HEK293 (cell line): ENCODE measurements around the gene BIRC7.
A peak's percentile ranks its signal among the peaks of the same experiment; 100 is the strongest.

Experiments used
- CTCF ChIA-PET: fragments of 350-600 bp; formaldehyde crosslinking; extraction: SDS; loops from one replicate; lab custom pipeline; 2021; ENCODE audit warnings: antibody characterized with exemption; lab: Yijun Ruan, JAX
- POLR2A ChIA-PET: fragments of 300-600 bp; formaldehyde crosslinking; extraction: SDS; loops from one replicate; lab custom pipeline; 2020; ENCODE audit warnings: antibody characterized with exemption, inconsistent platforms; lab: Yijun Ruan, JAX
- H3K27ac ChIP-seq: fragments of 200-500 bp; sonication (Bioruptor generic); 2 replicates; pipeline ENCODE4 v1.5.1; 2014; ENCODE audit warnings: low read depth, low read length, control low read depth, inconsistent platforms; ENCODE audit errors: extremely low read depth
- H3K36me3 ChIP-seq, 2 experiments: fragments of 200-500 bp in 1 of 2; sonication (Bioruptor generic) in 1 of 2; 1 replicate in 1 of 2; 2 replicates in 1 of 2; pipeline ENCODE4 v1.5.1; 2014 to 2017; ENCODE audit warnings: inconsistent platforms in 2 of 2, low read length in 2 of 2; ENCODE audit not compliant: control insufficient read depth in 2 of 2, insufficient read depth in 1 of 2
- H3K4me1 ChIP-seq: fragments of 200-500 bp; sonication (Bioruptor generic); 2 replicates; pipeline ENCODE4 v1.5.1; 2014; ENCODE audit warnings: mild to moderate bottlenecking, low read length, inconsistent platforms; ENCODE audit not compliant: control insufficient read depth, insufficient read depth
- H3K4me3 ChIP-seq: 2 replicates; pipeline ENCODE4 v1.5.1; 2011; ENCODE audit warnings: low read depth, mild to moderate bottlenecking, control low read depth, low read length, moderate library complexity
- H3K9me3 ChIP-seq: fragments of 200-500 bp; sonication (Bioruptor generic); 2 replicates; pipeline ENCODE4 v1.5.1; 2014; ENCODE audit warnings: low read depth, low read length, inconsistent platforms; ENCODE audit not compliant: control insufficient read depth, insufficient read depth
- HOXC10 ChIP-seq: sonication (generic); formaldehyde crosslinking; IDR thresholded peaks from 2 replicates; pipeline ENCODE4 v1.8.1; 2023; ENCODE audit warnings: mild to moderate bottlenecking, missing genetic modification reagents
- KLF1 ChIP-seq: fragments of 450-650 bp; formaldehyde crosslinking; IDR thresholded peaks from 2 replicates; pipeline ENCODE4 v1.5.1; 2016; ENCODE audit warnings: missing biosample characterization, missing genetic modification characterization
- REPIN1 ChIP-seq: fragments of 450-650 bp; formaldehyde crosslinking; IDR thresholded peaks from 2 replicates; pipeline ENCODE4 v1.5.1; 2017; ENCODE audit warnings: missing biosample characterization, missing genetic modification characterization, low read depth
- TCF7L2 ChIP-seq: IDR thresholded peaks from 2 replicates; pipeline ENCODE4 v1.6.1; 2011; ENCODE audit warnings: low read depth, mild to moderate bottlenecking, inconsistent platforms, low read length, moderate library complexity, borderline replicate concordance
- WT1 ChIP-seq: fragments of 450-650 bp; formaldehyde crosslinking; IDR thresholded peaks from 2 replicates; pipeline ENCODE4 v1.5.1; 2016; ENCODE audit warnings: missing biosample characterization, missing genetic modification characterization
- ZNF114 ChIP-seq: fragments of 450-650 bp; formaldehyde crosslinking; IDR thresholded peaks from 2 replicates; pipeline ENCODE4 v1.5.0; 2017; ENCODE audit warnings: missing biosample characterization, missing genetic modification characterization
- ZNF184 ChIP-seq: fragments of 450-650 bp; IDR thresholded peaks from 2 replicates; pipeline ENCODE4 v1.5.1; 2018; ENCODE audit warnings: missing biosample characterization, mild to moderate bottlenecking, missing genetic modification characterization
- ZNF211 ChIP-seq: fragments of 450-650 bp; formaldehyde crosslinking; IDR thresholded peaks from 2 replicates; pipeline ENCODE4 v1.5.1; 2016; ENCODE audit warnings: low read depth, missing biosample characterization, missing genetic modification characterization
- ZNF324 ChIP-seq: fragments of 450-650 bp; formaldehyde crosslinking; IDR thresholded peaks from 2 replicates; pipeline ENCODE4 v1.5.1; 2016; ENCODE audit warnings: missing biosample characterization, missing genetic modification characterization
- ZNF530 ChIP-seq: fragments of 450-650 bp; formaldehyde crosslinking; IDR thresholded peaks from 2 replicates; pipeline ENCODE4 v1.5.1; 2016; ENCODE audit warnings: low read depth, missing biosample characterization, missing genetic modification characterization
- ZNF600 ChIP-seq: fragments of 450-650 bp; formaldehyde crosslinking; IDR thresholded peaks from 2 replicates; pipeline ENCODE4 v1.5.1; 2016; ENCODE audit warnings: missing biosample characterization, missing genetic modification characterization
- ZNF610 ChIP-seq: fragments of 450-650 bp; formaldehyde crosslinking; IDR thresholded peaks from 2 replicates; pipeline ENCODE4 v1.5.1; 2016; ENCODE audit warnings: missing biosample characterization, missing genetic modification characterization, borderline replicate concordance
- ZNF658 ChIP-seq: fragments of 450-650 bp; formaldehyde crosslinking; IDR thresholded peaks from 2 replicates; pipeline ENCODE4; 2016; ENCODE audit warnings: missing biosample characterization, missing genetic modification characterization
- ZNF670 ChIP-seq: fragments of 450-650 bp; formaldehyde crosslinking; IDR thresholded peaks from 2 replicates; pipeline ENCODE4 v1.5.1; 2016; ENCODE audit warnings: missing biosample characterization, missing genetic modification characterization, low read depth
- ZNF677 ChIP-seq: fragments of 450-650 bp; IDR thresholded peaks from 2 replicates; pipeline ENCODE4 v1.5.0; 2018; ENCODE audit warnings: missing biosample characterization, mild to moderate bottlenecking, missing genetic modification characterization, moderate library complexity
- ZNF76 ChIP-seq: fragments of 450-650 bp; formaldehyde crosslinking; IDR thresholded peaks from 2 replicates; pipeline ENCODE4; 2016; ENCODE audit warnings: low read depth, missing biosample characterization, missing genetic modification characterization, borderline replicate concordance
- ZNF837 ChIP-seq: fragments of 450-650 bp; formaldehyde crosslinking; IDR thresholded peaks from 2 replicates; pipeline ENCODE4 v1.5.1; 2016; ENCODE audit warnings: missing biosample characterization, missing genetic modification characterization
- ZSCAN16 ChIP-seq: fragments of 450-650 bp; formaldehyde crosslinking; IDR thresholded peaks from 2 replicates; pipeline ENCODE4 v1.5.1; 2016; ENCODE audit warnings: missing biosample characterization, missing genetic modification characterization
- TF ChIP-seq, protein P1 (sequence below): fragments of 450-650 bp; IDR thresholded peaks from 2 replicates; pipeline ENCODE4 v1.5.1; 2018; ENCODE audit warnings: missing biosample characterization, mild to moderate bottlenecking, missing genetic modification characterization
- TF ChIP-seq, protein P2 (sequence below): fragments of 450-650 bp; formaldehyde crosslinking; IDR thresholded peaks from 2 replicates; pipeline ENCODE4 v1.5.1; 2017; ENCODE audit warnings: missing biosample characterization, missing genetic modification characterization
- TF ChIP-seq, protein P3 (sequence below): fragments of 450-650 bp; formaldehyde crosslinking; IDR thresholded peaks from 2 replicates; pipeline ENCODE4 v1.5.1; 2016; ENCODE audit warnings: missing biosample characterization, missing genetic modification characterization
- TF ChIP-seq, protein P4 (sequence below): fragments of 450-650 bp; formaldehyde crosslinking; IDR thresholded peaks from 2 replicates; pipeline ENCODE4 v1.5.1; 2016; ENCODE audit warnings: missing biosample characterization, missing genetic modification characterization

The BIRC7 gene

DNA sequence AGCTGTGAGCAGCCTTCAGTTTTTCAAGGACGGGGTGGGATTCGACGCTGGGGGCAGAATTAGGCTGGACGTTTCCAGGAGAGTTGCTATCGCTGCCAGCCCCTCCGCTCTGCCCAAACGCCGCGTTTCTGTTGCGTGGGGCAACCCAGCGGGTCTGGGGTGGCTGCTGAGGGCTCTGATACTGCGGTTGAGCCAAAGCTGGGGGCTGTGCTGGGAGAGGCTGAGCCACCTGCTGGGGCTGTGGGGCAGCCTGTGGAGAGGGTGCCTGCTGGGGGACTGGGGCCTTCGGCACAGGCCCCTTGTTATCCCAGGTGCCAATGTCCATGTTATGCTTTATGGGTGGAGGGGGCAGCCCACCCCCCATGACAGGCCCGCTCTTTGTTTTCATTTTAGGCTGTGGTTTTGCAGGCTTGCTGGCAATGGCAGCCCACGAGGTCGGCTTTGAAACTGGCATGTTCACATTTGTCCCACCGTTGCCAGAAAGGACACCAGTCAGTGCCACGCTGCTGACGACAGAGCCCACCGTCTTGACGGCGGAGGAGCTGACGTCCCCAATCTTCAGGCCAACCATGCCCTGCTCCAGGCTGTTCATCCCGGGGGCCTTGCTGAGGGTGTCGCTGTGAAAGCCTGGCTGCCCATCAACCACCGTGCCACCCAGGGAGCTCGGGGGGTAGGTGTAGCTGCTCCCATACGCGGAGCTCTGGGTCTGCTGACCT, 32.7 kb upstream of the BIRC7 start:
- POLR2A ChIA-PET, result no interaction called here
- Histone ChIP-seq H3K9me3 (no peaks in the 10 kb centered on the region), H3K27ac (no peak overlapping the region), H3K4me3 (no peak overlapping the region), H3K36me3 (peaks cover 9 to 87% of the 10 kb centered on the region in 2 experiments), H3K4me1 (no peaks in the 10 kb centered on the region; the same call in 1 of the 2 replicates)
- no peak for TF ChIP-seq ZNF530
- no peak for TF ChIP-seq ZNF677 (tag by site-specific recombination)
- no peak for TF ChIP-seq ZNF670 (tag by site-specific recombination)
- TF ChIP-seq WT1 (tag by site-specific recombination), result no peak
- TF ChIP-seq ZNF610 (tag by site-specific recombination), result no peak
- TF ChIP-seq, protein P1, sequence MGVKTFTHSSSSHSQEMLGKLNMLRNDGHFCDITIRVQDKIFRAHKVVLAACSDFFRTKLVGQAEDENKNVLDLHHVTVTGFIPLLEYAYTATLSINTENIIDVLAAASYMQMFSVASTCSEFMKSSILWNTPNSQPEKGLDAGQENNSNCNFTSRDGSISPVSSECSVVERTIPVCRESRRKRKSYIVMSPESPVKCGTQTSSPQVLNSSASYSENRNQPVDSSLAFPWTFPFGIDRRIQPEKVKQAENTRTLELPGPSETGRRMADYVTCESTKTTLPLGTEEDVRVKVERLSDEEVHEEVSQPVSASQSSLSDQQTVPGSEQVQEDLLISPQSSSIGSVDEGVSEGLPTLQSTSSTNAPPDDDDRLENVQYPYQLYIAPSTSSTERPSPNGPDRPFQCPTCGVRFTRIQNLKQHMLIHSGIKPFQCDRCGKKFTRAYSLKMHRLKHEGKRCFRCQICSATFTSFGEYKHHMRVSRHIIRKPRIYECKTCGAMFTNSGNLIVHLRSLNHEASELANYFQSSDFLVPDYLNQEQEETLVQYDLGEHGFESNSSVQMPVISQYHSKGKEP (tag by site-specific recombination), result no peak
- no peak for TF ChIP-seq ZNF658
- TF ChIP-seq REPIN1 (tag by site-specific recombination), result no peak
- TF ChIP-seq, protein P2, sequence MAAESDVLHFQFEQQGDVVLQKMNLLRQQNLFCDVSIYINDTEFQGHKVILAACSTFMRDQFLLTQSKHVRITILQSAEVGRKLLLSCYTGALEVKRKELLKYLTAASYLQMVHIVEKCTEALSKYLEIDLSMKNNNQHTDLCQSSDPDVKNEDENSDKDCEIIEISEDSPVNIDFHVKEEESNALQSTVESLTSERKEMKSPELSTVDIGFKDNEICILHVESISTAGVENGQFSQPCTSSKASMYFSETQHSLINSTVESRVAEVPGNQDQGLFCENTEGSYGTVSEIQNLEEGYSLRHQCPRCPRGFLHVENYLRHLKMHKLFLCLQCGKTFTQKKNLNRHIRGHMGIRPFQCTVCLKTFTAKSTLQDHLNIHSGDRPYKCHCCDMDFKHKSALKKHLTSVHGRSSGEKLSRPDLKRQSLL, result no peak
- TF ChIP-seq KLF1 (tag by site-specific recombination), result no peak
- no peak for TF ChIP-seq ZNF184
- TF ChIP-seq ZNF837 (tag by site-specific recombination), result no peak
- TF ChIP-seq ZNF211 (tag by site-specific recombination), result no peak
- no peak for TF ChIP-seq HOXC10 (CRISPR knock-in tag)
- TF ChIP-seq, protein P3, sequence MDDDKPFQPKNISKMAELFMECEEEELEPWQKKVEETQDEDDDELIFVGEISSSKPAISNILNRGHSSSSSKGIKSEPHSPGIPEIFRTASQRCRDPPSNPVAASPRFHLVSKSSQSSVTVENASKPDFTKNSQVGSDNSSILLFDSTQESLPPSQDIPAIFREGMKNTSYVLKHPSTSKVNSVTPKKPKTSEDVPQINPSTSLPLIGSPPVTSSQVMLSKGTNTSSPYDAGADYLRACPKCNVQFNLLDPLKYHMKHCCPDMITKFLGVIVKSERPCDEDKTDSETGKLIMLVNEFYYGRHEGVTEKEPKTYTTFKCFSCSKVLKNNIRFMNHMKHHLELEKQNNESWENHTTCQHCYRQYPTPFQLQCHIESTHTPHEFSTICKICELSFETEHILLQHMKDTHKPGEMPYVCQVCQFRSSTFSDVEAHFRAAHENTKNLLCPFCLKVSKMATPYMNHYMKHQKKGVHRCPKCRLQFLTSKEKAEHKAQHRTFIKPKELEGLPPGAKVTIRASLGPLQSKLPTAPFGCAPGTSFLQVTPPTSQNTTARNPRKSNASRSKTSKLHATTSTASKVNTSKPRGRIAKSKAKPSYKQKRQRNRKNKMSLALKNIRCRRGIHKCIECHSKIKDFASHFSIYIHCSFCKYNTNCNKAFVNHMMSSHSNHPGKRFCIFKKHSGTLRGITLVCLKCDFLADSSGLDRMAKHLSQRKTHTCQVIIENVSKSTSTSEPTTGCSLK, result no peak
- no peak for TF ChIP-seq ZNF76 (tag by site-specific recombination)
- TF ChIP-seq ZNF324, result no peak
- TF ChIP-seq, protein P4, sequence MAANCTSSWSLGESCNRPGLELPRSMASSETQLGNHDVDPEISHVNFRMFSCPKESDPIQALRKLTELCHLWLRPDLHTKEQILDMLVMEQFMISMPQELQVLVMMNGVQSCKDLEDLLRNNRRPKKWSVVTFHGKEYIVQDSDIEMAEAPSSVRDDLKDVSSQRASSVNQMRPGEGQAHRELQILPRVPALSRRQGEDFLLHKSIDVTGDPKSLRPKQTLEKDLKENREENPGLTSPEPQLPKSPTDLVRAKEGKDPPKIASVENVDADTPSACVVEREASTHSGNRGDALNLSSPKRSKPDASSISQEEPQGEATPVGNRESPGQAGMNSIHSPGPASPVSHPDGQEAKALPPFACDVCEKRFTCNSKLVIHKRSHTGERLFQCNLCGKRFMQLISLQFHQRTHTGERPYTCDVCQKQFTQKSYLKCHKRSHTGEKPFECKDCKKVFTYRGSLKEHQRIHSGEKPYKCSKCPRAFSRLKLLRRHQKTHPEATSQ (tag by site-specific recombination), result no peak
- no peak for TF ChIP-seq ZSCAN16 (tag by site-specific recombination)
- no peak for TF ChIP-seq TCF7L2
- CTCF ChIA-PET, result no interaction called here

DNA sequence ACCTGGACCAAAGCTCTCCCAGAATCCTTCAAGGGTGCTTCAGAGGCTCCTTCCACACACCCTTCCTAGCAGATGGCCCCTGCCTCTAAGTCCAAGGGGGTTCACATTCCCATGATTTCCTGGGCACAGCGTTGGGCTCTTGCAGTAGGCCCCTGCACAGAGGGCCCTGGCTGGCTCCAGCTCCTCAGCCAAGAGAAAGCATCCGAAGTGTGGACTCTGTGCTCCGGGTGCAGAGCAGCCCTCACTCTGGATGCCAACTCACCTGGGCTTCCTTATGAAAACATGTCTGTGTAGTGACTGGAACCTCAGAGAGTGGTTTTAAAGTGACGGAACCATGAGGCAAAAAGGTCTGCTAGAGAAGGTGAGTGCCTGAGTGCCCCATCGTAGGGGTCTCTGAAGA, 31.3 kb upstream of the BIRC7 start:
- CTCF ChIA-PET, result interaction anchor here (0.9 to 1.3 kb wide), 3 partner anchors 11 to 177 kb away, joined by 3 to 7 read pairs (median 5); no protein-coding TSS in a partner anchor
- H3K4me1 ChIP-seq, result no peaks in the 10 kb centered on the region
- TF ChIP-seq ZNF600 (tag by site-specific recombination) (peak; percentile 44; the same call in 1 of the 2 replicates), ZNF114 (tag by site-specific recombination) (no peak)
- TF ChIP-seq, all 188 proteins: peak for 1
- Histone ChIP-seq H3K27ac (no peak overlapping the region), H3K4me3 (no peak overlapping the region), H3K9me3 (no peaks in the 10 kb centered on the region), H3K36me3 (peaks cover 9 to 95% of the 10 kb centered on the region in 2 experiments)
- POLR2A ChIA-PET, result no interaction called here
